Left kidney (tissue), 2 donors: ENCODE data around the gene SERINC3. TPM values are rescaled to one million over a fixed set of nuclear protein-coding genes. Genes with fewer than 3 reads are reported as not detected.

ENCODE experiments used
- DNase-seq: peaks from one replicate; pipeline ENCODE4 v3.0.0-alpha.2; 2013
- polyA plus RNA-seq: library from polyadenylated mRNA; unstranded; fragments of 120-200 nt; gene quantifications from one replicate; pipeline ENCODE4 v1.2.1, GENCODE V29; 2013; ENCODE audit not compliant: insufficient read length

SERINC3 gene
- polyA plus RNA-seq, 1 donor, result 68.4 TPM

DNA sequence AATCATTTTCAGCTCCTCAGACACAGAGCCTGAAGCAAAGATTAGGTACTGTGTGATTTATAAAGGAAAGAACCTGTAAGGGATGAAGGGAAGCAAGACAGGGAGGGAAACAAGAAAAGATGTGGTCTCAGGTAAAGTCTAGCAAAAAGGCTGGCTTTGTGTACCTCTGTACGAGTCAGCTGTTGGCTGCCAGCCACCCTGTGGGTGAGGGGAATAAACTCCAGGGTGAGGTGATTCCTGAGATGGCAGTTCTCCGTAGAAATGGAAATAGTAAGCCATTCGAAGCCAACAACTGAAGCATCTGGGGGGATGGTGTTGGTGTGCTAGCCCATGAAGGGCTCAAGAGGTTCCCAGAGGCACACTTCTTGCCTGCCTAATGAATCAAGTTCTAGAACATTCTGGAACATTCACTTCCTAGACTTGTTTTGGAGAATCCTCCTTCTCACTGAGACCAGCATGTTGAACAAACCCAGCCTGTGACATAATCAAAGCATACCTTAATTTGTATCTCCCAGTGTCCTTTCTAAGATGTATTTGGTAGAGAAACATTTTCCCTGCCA is 56.8 kb downstream of the SERINC3 start:
- no peak for DNase-seq

GRCh38 chr20:44464514-44464913 is 57.4 kb downstream of the SERINC3 start:
- DNase-seq, result no peak

- no peak for DNase-seq
Observed at GRCh38 chr20:44463466-44463865, 58.4 kb downstream of the SERINC3 start.

GRCh38 chr20:44461803-44462174 is 60.1 kb downstream of the SERINC3 start:
- no peak for DNase-seq

GRCh38 chr20:44461142-44461802 is 60.6 kb downstream of the SERINC3 start:
- no peak for DNase-seq

DNA sequence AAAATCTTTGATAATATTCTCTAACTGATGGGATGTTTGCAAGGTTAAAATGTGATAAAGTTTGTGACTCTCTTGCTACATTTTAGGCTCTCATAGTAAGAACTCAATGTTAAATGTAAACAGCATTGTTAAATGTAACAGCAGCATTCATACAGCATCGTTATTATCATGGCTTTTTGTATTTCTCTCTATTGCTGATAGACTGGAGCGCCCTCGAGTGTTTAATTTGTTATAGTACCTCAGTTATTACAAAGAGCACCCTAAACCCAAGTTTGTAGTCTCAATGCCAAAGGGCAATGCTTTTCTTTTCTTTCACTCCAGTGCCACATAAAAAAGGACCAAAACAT is 61.1 kb downstream of the SERINC3 start:
- peak; percentile 19 for DNase-seq

DNA sequence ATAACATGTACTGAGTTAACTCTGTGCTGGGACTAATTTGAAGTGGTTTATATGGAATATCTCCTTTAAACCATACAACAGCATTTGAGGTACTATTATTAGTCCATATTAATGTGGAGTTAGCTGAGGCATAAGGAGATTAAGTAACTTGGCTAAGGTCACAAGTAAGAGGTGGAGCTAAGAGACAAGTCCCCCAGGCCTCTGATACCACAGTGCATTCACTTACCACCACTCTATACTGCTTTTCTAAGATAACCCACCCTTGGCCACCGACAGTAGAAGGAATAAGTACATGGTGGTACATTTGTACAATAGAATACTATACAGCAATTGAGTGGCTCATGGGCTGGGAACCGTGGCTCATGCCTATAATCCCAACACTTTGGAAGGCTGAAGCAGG is 62.6 kb downstream of the SERINC3 start:
- DNase-seq, result no peak

DNA sequence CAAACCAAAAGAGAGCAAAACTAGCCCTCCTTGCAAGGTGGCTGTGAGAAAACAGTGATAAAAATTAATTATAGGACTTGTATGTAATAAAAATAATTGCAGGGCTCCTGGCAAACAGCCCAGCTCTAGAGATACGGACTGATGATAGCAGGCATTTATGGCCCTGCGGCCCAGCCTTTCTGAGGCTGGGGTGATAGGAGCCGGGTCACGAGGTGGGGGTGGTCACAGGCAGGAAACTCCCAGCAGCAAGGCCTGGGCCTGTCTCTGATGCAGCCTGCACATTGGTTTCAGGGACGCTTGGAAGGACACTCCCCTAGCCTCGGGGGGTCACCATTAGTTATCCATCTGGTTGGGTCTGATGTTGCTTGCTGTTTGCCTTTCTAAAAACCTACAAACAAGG is 64.9 kb downstream of the SERINC3 start:
- DNase-seq, result no peak

DNA sequence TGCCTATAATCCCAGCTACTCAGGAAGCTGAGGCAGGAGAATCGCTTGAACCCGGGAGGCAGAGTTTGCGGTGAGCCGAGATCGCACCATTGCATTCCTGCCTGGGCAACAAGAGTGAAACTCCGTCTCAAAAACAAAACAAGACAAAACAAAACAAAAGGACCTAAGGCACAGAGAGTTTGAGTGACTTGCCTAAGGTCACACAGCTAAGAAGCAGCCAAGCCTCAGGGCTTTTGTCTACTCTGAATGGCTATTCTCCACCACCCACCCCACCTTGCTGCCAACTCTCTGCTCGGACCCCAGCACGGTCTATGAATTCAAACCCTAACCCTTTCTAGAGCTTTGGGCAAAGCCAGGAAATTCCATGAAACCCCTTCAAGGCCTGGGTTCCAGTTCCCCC is 65.3 kb downstream of the SERINC3 start:
- DNase-seq, result no peak

- DNase-seq, result no peak
Observed at GRCh38 chr20:44455126-44455525, 66.7 kb downstream of the SERINC3 start.

DNA sequence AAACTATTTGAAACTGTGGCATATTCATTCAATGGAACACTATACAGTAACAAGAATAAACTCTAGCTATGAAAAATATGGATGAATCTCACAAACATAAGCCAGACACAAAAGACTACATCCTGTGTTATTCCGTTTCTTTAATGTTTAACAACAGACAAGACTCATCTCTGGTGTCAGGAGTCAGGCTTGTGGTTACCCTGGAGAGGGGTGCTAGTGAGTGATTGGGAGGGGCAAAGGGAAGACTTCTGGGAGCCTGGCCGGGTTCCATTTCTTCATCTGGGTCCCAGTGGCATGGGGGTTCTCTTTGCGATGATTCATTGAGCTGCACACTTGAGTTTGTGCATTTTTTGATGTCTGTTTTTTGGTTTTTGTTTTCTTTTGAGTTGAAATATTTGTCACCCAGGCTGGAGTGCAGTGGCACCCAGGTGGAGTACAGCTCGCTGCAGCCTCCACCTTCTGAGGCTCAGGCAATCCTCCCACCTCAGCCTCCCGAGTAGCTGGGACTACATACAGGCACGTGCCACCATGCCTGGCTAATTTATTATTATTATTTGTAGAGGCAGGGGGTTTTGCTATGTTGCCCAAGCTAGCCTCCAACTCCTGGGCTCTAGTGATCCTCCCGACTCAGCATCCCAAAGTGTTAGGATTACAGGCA is 67.4 kb downstream of the SERINC3 start:
- no peak for DNase-seq

DNA sequence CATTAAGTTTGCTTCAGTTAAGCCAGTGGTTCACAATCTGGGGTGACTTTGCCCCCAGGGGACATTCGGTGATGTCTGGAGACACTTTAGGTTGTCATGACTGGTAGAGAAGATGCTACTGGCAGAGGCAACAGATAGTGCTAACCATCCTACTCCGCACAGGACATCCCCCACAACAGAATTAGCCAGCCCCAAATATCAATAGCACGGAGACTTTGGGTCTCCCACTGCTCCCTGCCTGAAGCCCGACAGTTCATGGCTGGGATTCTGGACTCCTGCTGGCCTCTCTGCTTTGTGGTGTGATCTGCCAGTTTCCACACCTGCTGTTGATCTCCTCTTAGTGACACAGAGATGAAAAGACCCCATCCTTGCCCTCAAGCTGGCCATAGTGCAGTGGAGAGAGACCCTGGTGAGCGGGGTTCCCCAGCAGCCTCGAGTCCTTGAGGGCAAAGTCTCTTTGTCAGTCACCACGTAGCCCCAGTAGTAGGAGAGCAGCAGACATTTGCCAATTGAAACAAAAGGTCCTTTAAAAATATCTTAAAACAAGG is 70.9 kb downstream of the SERINC3 start:
- DNase-seq, result no peak

DNA sequence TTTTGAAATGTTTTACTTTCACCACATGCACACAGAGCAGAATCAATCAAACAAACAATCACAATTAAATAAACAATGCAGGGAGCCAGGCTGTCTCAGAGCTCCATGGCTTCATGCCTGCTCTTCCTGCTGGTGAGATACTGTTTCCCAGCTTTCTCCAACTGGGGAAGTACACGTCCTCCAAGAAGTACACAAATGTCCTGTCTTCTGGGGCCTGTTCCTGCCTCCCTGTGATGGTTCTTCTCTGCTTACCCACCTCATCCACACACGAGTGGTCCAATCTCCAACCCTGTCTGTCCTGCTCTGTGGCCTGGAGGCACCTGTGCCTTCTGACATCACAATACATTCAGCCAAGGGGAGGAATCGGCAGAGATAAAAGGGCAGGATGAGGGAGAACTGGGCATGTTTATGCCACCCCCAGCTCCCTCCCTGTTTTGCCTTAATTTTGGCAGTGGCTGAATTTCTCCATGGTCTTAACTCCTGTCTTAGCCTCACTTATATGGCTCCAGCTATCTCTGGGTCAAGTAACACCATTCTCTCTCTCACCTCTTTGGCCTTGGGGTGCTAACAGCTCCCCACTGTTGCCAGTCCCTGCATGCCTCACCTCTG is 71.5 kb downstream of the SERINC3 start:
- DNase-seq, result no peak

DNA sequence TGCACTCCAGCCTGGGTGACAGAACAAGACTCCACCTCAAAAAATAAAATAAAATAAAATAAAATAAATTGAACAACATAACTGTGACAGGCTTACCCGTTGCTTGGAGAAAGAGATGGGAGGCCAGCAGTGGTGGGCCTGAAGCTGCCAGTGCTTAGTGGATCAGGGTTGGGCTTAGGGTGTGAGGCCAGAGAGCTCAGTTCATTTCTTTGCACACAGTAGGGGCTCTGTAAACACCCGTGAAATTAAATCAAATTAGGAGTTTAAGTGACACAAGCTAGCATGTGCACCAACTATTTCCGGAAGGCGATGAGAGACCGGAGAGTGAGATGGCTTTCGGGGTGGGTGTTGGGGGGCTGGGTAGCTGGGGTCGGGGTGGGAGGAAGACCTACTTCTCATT is 72.0 kb downstream of the SERINC3 start:
- no peak for DNase-seq

GRCh38 chr20:44448753-44449546 is 72.9 kb downstream of the SERINC3 start:
- DNase-seq, result no peak

GRCh38 chr20:44447827-44448419 is 73.9 kb downstream of the SERINC3 start:
- no peak for DNase-seq

Other genes with a start within 250 kb of the SERINC3 start
- 9.6 TPM for gene FITM2, start 210.9 kb downstream of the SERINC3 start, polyA plus RNA-seq
- 0.73 TPM for gene R3HDML, start 185.0 kb downstream of the SERINC3 start, polyA plus RNA-seq
- gene HNF4A, start 166.4 kb downstream of the SERINC3 start, polyA plus RNA-seq, result 57.9 TPM
- 15.7 TPM for gene TTPAL, start 46.2 kb downstream of the SERINC3 start, polyA plus RNA-seq
- gene PKIG, start 60.5 kb upstream of the SERINC3 start, polyA plus RNA-seq, result 54.1 TPM
- 6.5 TPM for gene ADA, start 129.6 kb upstream of the SERINC3 start, polyA plus RNA-seq
- gene CCN5, start 193.3 kb upstream of the SERINC3 start, polyA plus RNA-seq, result 0.28 TPM
- 0.07 TPM for gene KCNK15, start 223.8 kb upstream of the SERINC3 start, polyA plus RNA-seq